GM12878 (cell line): Measurements from ENCODE around the gene TMEM161A. TPM values are rescaled to one million over a fixed set of nuclear protein-coding genes. Genes with fewer than 3 reads are reported as not detected.

Experiments used
- ATAC-seq: fragments of 200-7000 bp; cut with Tn5 transposase; 3 replicates; pipeline ENCODE4 v1.9.1; 2020; ENCODE audit warnings: mild to moderate bottlenecking, moderate library complexity
- BruUV-seq: library from RNA; stranded (reverse); fragments of 400-500 nt; replicated peaks from 2 replicates; lab custom pipeline; 2021; lab: Mats Ljungman, UMichigan
- CTCF ChIA-PET: fragments of 300-600 bp; sonication (Branson Sonifier 250); formaldehyde crosslinking; extraction: SDS; loops from one replicate; lab custom pipeline; 2021; ENCODE audit warnings: inconsistent platforms; lab: Yijun Ruan, JAX
- POLR2A ChIA-PET: fragments of 350-600 bp; formaldehyde crosslinking; extraction: SDS; loops from one replicate; lab custom pipeline; 2021; ENCODE audit warnings: inconsistent platforms; lab: Charles Lee
- RAD21 ChIA-PET: fragments of 300-600 bp; sonication (Branson Sonifier 250); formaldehyde crosslinking; loops from one replicate; lab custom pipeline; 2023; ENCODE audit warnings: antibody characterized with exemption; ENCODE audit not compliant: unreplicated experiment; lab: Charles Lee
- SMC1A ChIA-PET: fragments of 300-600 bp; sonication (Branson Sonifier 250); formaldehyde crosslinking; loops from one replicate; lab custom pipeline; 2023; ENCODE audit not compliant: unreplicated experiment, uncharacterized antibody; lab: Charles Lee
- DNase-seq: peaks from one replicate; pipeline ENCODE4 v3.0.0-alpha.2; 2011; ENCODE audit warnings: low read depth, low spot score
- FAIRE-seq: peaks from 3 replicates; lab custom pipeline; 2011; peaks lifted over from hg19 to GRCh38; lab: Jason Lieb, UNC
- H2AFZ ChIP-seq: 2 replicates; pipeline ENCODE4 v1.6.0; 2011; ENCODE audit warnings: low read depth, low read length, control low read depth; ENCODE audit not compliant: control insufficient read depth
- H3K27ac ChIP-seq: 2 replicates; pipeline ENCODE4 v1.5.1; 2011; ENCODE audit warnings: control low read depth; ENCODE audit not compliant: control insufficient read depth, insufficient read depth
- H3K27me3 ChIP-seq, 2 experiments: replicated peaks in 1 of 2; 2 replicates each; pipeline versions ENCODE4 v1.6.0 to v1.6.1; 2011; ENCODE audit warnings: low read length in 1 of 2; ENCODE audit not compliant: control insufficient read depth in 2 of 2, insufficient read depth in 2 of 2
- H3K36me3 ChIP-seq, 2 experiments: 2 replicates each; pipeline ENCODE4 v1.5.1; 2011; ENCODE audit warnings: low read length in 1 of 2; ENCODE audit not compliant: control insufficient read depth in 2 of 2, insufficient read depth in 2 of 2
- H3K4me1 ChIP-seq: 2 replicates; pipeline ENCODE4 v1.6.1; 2011; ENCODE audit warnings: mild to moderate bottlenecking, low read length, moderate library complexity, mixed read lengths; ENCODE audit not compliant: control insufficient read depth, insufficient read depth
- H3K4me2 ChIP-seq: 2 replicates; pipeline ENCODE4 v1.6.0; 2011; ENCODE audit warnings: control low read depth; ENCODE audit not compliant: control insufficient read depth, insufficient read depth
- H3K4me3 ChIP-seq: fragments of 200-600 bp; sonication (generic); 2 replicates; pipeline ENCODE4 v1.5.1; 2016
- H3K79me2 ChIP-seq: 2 replicates; pipeline ENCODE4 v1.6.0; 2011; ENCODE audit warnings: low read length; ENCODE audit not compliant: control insufficient read depth, insufficient read depth
- H3K9ac ChIP-seq: 2 replicates; pipeline ENCODE4 v1.8.0; 2011; ENCODE audit warnings: low read length, control low read depth, mixed read lengths; ENCODE audit not compliant: control insufficient read depth, insufficient read depth
- H3K9me3 ChIP-seq: replicated peaks from 3 replicates; pipeline ENCODE4 v1.5.1; 2011; ENCODE audit warnings: mild to moderate bottlenecking, low read length; ENCODE audit not compliant: control insufficient read depth, insufficient read depth
- H4K20me1 ChIP-seq: 2 replicates; pipeline ENCODE4 v1.6.0; 2011; ENCODE audit not compliant: control insufficient read depth, insufficient read depth
- ATF7 ChIP-seq: fragments of 450-650 bp; IDR thresholded peaks from 2 replicates; pipeline ENCODE4 v1.6.1; 2016; ENCODE audit warnings: low read depth, mild to moderate bottlenecking
- BACH1 ChIP-seq: fragments of 450-650 bp; IDR thresholded peaks from 2 replicates; pipeline ENCODE4 v1.6.1; 2017; ENCODE audit warnings: mild to moderate bottlenecking, borderline replicate concordance
- CHD1 ChIP-seq: IDR thresholded peaks from 2 replicates; pipeline ENCODE4 v1.6.1; 2012; ENCODE audit warnings: low read depth, low read length, improper control_type of control experiment
- HDAC2 ChIP-seq: fragments of 200-600 bp; sonication (generic); IDR thresholded peaks from 2 replicates; pipeline ENCODE4 v1.6.1; 2017
- HDAC6 ChIP-seq: fragments of 200-600 bp; sonication (generic); IDR thresholded peaks from one replicate; pipeline ENCODE4 v1.8.0; 2017; ENCODE audit warnings: antibody characterized with exemption; ENCODE audit not compliant: unreplicated experiment
- IRF4 ChIP-seq: IDR thresholded peaks from 2 replicates; pipeline ENCODE4 v1.6.1; 2011; ENCODE audit warnings: low read depth, low read length
- MYC ChIP-seq: IDR thresholded peaks from 2 replicates; pipeline ENCODE4 v1.6.1; 2011; ENCODE audit warnings: mild to moderate bottlenecking, low read length, moderate library complexity, inconsistent platforms; ENCODE audit not compliant: insufficient read depth, insufficient replicate concordance, insufficient read length, severe bottlenecking
- NFYA ChIP-seq: IDR thresholded peaks from 2 replicates; pipeline ENCODE4 v1.6.1; 2011; ENCODE audit warnings: low read depth, mild to moderate bottlenecking, low read length, improper control_type of control experiment, borderline replicate concordance
- NR2F1 ChIP-seq: fragments of 450-650 bp; conservative IDR thresholded peaks from 2 replicates; pipeline ENCODE4 v1.6.1; 2017; ENCODE audit warnings: mild to moderate bottlenecking
- RAD21 ChIP-seq: IDR thresholded peaks from 2 replicates; pipeline ENCODE4 v1.6.1; 2011; ENCODE audit warnings: mild to moderate bottlenecking, low read depth, low read length, moderate library complexity; ENCODE audit not compliant: insufficient read depth
- ZNF274 ChIP-seq: IDR thresholded peaks from one replicate; pipeline ENCODE4 v1.8.0; 2011; ENCODE audit not compliant: insufficient read length, insufficient read depth
- ZNF687 ChIP-seq: fragments of 450-650 bp; IDR thresholded peaks from 2 replicates; pipeline ENCODE4 v1.6.1; 2017; ENCODE audit warnings: mild to moderate bottlenecking, moderate library complexity
- WGBS: methylation state at CpG from one replicate; pipeline ENCODE4 v1.1.6; 2016; ENCODE audit warnings: low lambda C conversion rate; ENCODE audit not compliant: insufficient replicate concordance, insufficient coverage; ENCODE audit errors: missing lambda C conversion rate; 5-methylcytosine and 5-hydroxymethylcytosine counted together
- in situ Hi-C: fragments of 300-500 bp; cut with MboI; formaldehyde crosslinking; loops from 9 replicates; pipeline ENCODE4 v1.14.3; 2018; ENCODE audit warnings: mixed read lengths
- intact Hi-C: fragments of 100-400 bp; cut with micrococcal nuclease; formaldehyde crosslinking; loops from one replicate; pipeline ENCODE4 v1.14.2; 2022; ENCODE audit not compliant: unreplicated experiment
- polyA plus RNA-seq, 11 experiments: library from polyadenylated mRNA; depleted of rRNA in 4 of 11; unstranded in 6 of 11; stranded (reverse) in 5 of 11; fragments of >200 nt; fragmentation: Nextera tagmentation in 4 of 11; fragmentation: Illumina TruSeq in 1 of 11; extraction: Ambion mirVana in 4 of 11; extraction: Trizol in 1 of 11; gene quantifications; 1 replicate in 1 of 11; 2 replicates in 10 of 11; pipeline versions ENCODE4 v1.2.1 to v1.2.3, GENCODE V29; 2011 to 2016; ENCODE audit warnings: inconsistent platforms in 2 of 11, missing spikeins in 2 of 11, low read depth in 1 of 11
- total RNA-seq, 4 experiments: library from RNA; depleted of rRNA in 3 of 4; stranded (reverse); fragments of >200 nt in 3 of 4; fragmentation: Illumina TruSeq in 1 of 4; extraction: Trizol in 1 of 4; gene quantifications; 2 replicates each; pipeline versions ENCODE4 v1.2.1 to v1.2.3, GENCODE V29; 2013 to 2021
- TF ChIP-seq, protein P1 (sequence below): fragments of 450-650 bp; IDR thresholded peaks from 2 replicates; pipeline ENCODE4 v1.6.1; 2016; ENCODE audit warnings: mild to moderate bottlenecking, moderate library complexity, borderline replicate concordance

TMEM161A gene
- total and polyA plus RNA-seq, 10 of the 15 experiments (the other 5 are each of a cell fraction or from before 2014, with no cell fraction given) = 1.1 to 37.1 (median 19.0) TPM

- no TSS peak for BruUV-seq
- TF ChIP-seq MYC (no peak), HDAC2 (no peak), IRF4 (no peak), ZNF687 (no peak), NFYA (no peak), ATF7 (no peak), CHD1 (no peak), RAD21 (no peak), NR2F1 (no peak), HDAC6 (no peak), BACH1 (no peak), ZNF274 (no peak)
- TF ChIP-seq, protein P1, sequence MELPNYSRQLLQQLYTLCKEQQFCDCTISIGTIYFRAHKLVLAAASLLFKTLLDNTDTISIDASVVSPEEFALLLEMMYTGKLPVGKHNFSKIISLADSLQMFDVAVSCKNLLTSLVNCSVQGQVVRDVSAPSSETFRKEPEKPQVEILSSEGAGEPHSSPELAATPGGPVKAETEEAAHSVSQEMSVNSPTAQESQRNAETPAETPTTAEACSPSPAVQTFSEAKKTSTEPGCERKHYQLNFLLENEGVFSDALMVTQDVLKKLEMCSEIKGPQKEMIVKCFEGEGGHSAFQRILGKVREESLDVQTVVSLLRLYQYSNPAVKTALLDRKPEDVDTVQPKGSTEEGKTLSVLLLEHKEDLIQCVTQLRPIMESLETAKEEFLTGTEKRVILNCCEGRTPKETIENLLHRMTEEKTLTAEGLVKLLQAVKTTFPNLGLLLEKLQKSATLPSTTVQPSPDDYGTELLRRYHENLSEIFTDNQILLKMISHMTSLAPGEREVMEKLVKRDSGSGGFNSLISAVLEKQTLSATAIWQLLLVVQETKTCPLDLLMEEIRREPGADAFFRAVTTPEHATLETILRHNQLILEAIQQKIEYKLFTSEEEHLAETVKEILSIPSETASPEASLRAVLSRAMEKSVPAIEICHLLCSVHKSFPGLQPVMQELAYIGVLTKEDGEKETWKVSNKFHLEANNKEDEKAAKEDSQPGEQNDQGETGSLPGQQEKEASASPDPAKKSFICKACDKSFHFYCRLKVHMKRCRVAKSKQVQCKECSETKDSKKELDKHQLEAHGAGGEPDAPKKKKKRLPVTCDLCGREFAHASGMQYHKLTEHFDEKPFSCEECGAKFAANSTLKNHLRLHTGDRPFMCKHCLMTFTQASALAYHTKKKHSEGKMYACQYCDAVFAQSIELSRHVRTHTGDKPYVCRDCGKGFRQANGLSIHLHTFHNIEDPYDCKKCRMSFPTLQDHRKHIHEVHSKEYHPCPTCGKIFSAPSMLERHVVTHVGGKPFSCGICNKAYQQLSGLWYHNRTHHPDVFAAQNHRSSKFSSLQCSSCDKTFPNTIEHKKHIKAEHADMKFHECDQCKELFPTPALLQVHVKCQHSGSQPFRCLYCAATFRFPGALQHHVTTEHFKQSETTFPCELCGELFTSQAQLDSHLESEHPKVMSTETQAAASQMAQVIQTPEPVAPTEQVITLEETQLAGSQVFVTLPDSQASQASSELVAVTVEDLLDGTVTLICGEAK = no peak
Observed at GRCh38 chr19:19083413-19084178, 54.7 kb downstream of the TMEM161A start.

More at GRCh38 chr19:19083413-19084178, 54.7 kb downstream of the TMEM161A start:
- CTCF ChIA-PET = no interaction called here
- intact Hi-C loops = no loop called here
- no peaks in the 10 kb centered on the region for H3K79me2 ChIP-seq
- no peaks in the 10 kb centered on the region for H3K9me3 ChIP-seq
- in situ Hi-C loops = no loop called here
- no peak overlapping the region for H3K4me3 ChIP-seq
- RAD21 ChIA-PET = no interaction called here
- H3K27me3 ChIP-seq = no peaks in the 10 kb centered on the region
- H3K9ac ChIP-seq = no peak overlapping the region
- no peak overlapping the region for H2AFZ ChIP-seq
- 80% methylated on average over 9 of the region's 10 CpGs for WGBS
- DNase-seq (no peak), FAIRE-seq (no peak), ATAC-seq (no peak)
- H3K36me3 ChIP-seq = no peaks in the 10 kb centered on the region; a peak in 2 of 4 replicates
- no peak overlapping the region for H3K4me2 ChIP-seq
- 0 out of 2 replicates have a peak, but pooled peaks cover 3% of the 10 kb centered on the region for H4K20me1 ChIP-seq
- no peak overlapping the region for H3K27ac ChIP-seq
- SMC1A ChIA-PET = no interaction called here
- POLR2A ChIA-PET = no interaction called here
- H3K4me1 ChIP-seq = peaks cover 11% of the 10 kb centered on the region
